ENCODE measurements around the gene TRIM41.

- no peak for TF ChIP-seq EZH2 (IDR thresholded peaks at IDR 0.05; ENCODE audit: low read length)
- no peak for TF ChIP-seq CTCF (optimal IDR thresholded peaks at IDR 0.05 in 1 of 3, IDR thresholded peaks at IDR 0.05 in 1 of 3, conservative IDR thresholded peaks at IDR 0.05 in 1 of 3; ENCODE audit: extremely low read depth in 1 of 3, insufficient read depth in 2 of 3, low read length in 3 of 3)
Measured at GRCh38 chr5:181265092-181265671, 42.1 kb downstream of the TRIM41 start.

Data from keratinocyte (primary cell).